Adrenal gland (tissue), 12 donors: ENCODE measurements around the gene TPO. TPM values are rescaled to one million over a fixed set of nuclear protein-coding genes. Genes with fewer than 3 reads are reported as not detected.
"Not testable (repeated sequence)": the region's sequence is repeated elsewhere in the genome, so short reads cannot be mapped to it uniquely, and the experiment has no call there.

Source experiments
- DNase-seq, 7 donors: peaks; one replicate each; pipeline ENCODE4 v3.0.0-alpha.2; 2019 to 2020
- H3K27ac ChIP-seq, 5 donors: fragments of 200-600 bp; sonication (generic) in 4 of 5; 1 replicate in 3 of 5; 2 replicates in 2 of 5; pipeline versions ENCODE4 v1.5.1 to v1.8.0; 2016 to 2020; ENCODE audit warnings: mild to moderate bottlenecking in 1 of 5
- H3K27me3 ChIP-seq: fragments of 200-600 bp; 2 replicates; pipeline ENCODE4 v1.8.0; 2021
- H3K36me3 ChIP-seq, 2 donors: fragments of 200-600 bp; replicated peaks in 1 of 2; 1 replicate in 1 of 2; 2 replicates in 1 of 2; pipeline versions ENCODE4 v1.5.1 to v1.8.0; 2018 to 2022
- H3K4me1 ChIP-seq, 2 donors: fragments of 200-600 bp; replicated peaks in 1 of 2; 1 replicate in 1 of 2; 2 replicates in 1 of 2; pipeline versions ENCODE4 v1.5.1 to v1.8.0; 2018 to 2021
- H3K4me3 ChIP-seq, 4 donors: fragments of 200-600 bp; sonication (generic) in 3 of 4; one replicate each; pipeline ENCODE4 v1.5.1; 2016 to 2018
- H3K9me3 ChIP-seq, 3 donors: fragments of 200-600 bp; sonication (generic) in 1 of 3; replicated peaks in 1 of 3; 1 replicate in 2 of 3; 2 replicates in 1 of 3; pipeline versions ENCODE4 v1.5.1 to v1.8.0; 2016 to 2021
- POLR2A ChIP-seq, 2 donors: fragments of 450-650 bp; IDR thresholded peaks; one replicate each; pipeline ENCODE4 v1.6.1; 2017; ENCODE audit warnings: antibody characterized with exemption in 2 of 2, mild to moderate bottlenecking in 2 of 2, moderate library complexity in 1 of 2
- WGBS, 4 donors: extraction: QIAGEN DNeasy Blood & Tissue Kit in 2 of 4; methylation state at CpG; one replicate each; pipeline versions ENCODE4 v1.1.5 to v1.1.7; 2013 to 2017; 5-methylcytosine and 5-hydroxymethylcytosine counted together
- intact Hi-C, 2 donors: fragments of 100-400 bp; cut with DNase I; formaldehyde crosslinking; loops; one replicate each; pipeline versions ENCODE4 v1.14.1 to v1.15.0; 2022 to 2023
- polyA plus RNA-seq, 3 donors: library from polyadenylated mRNA; stranded (reverse); fragments of 200-250 nt in 2 of 3; fragments of 350-450 nt in 1 of 3; fragmentation: Illumina TruSeq in 1 of 3; extraction: RNeasy Lipid Tissue Mini Kit (QIAGEN cat#74804) in 1 of 3; gene quantifications; one replicate each; pipeline ENCODE4 v1.2.3, GENCODE V29; 2013 to 2014
- total RNA-seq, 9 donors: library from RNA; depleted of rRNA in 4 of 9; stranded (reverse); fragments of >200 nt in 4 of 9; fragments of 120-200 nt in 1 of 9; fragmentation: NEBNext Ultra II Directional in 1 of 9; extraction: Animal tissue kit (Norgen Biotek cat#: 25700) in 1 of 9; gene quantifications; one replicate each; pipeline versions ENCODE4 v1.1.0 to v1.2.4, GENCODE V29; 2013 to 2023
- TF ChIP-seq, protein P1 (sequence below), 6 experiments: fragments of 450-650 bp in 4 of 6; fragments of 200-600 bp in 2 of 6; sonication (generic) in 1 of 6; IDR thresholded peaks; 1 replicate in 5 of 6; 2 replicates in 1 of 6; pipeline versions ENCODE4 v1.5.1 to v1.8.0; 2016 to 2021; ENCODE audit warnings: antibody characterized with exemption in 6 of 6, mild to moderate bottlenecking in 2 of 6, moderate library complexity in 1 of 6
- donor health status: healthy with polysubstance abuse.
- donor health status: Bipolar disorder and iron deficiency.
- donor health status: DM: yes; HTN: yes; CAD: no.
- donor health status: DM: no; HTN: no; CAD: no.
- donor health status: DM: no; HTN: no; CAD: no.
- donor health status: DM: yes; HTN: yes; CAD: no.

Gene TPO
- total and polyA plus RNA-seq, 12 donors: 0.08 to 16.0 (median 1.6) TPM; not detected in 8

DNA sequence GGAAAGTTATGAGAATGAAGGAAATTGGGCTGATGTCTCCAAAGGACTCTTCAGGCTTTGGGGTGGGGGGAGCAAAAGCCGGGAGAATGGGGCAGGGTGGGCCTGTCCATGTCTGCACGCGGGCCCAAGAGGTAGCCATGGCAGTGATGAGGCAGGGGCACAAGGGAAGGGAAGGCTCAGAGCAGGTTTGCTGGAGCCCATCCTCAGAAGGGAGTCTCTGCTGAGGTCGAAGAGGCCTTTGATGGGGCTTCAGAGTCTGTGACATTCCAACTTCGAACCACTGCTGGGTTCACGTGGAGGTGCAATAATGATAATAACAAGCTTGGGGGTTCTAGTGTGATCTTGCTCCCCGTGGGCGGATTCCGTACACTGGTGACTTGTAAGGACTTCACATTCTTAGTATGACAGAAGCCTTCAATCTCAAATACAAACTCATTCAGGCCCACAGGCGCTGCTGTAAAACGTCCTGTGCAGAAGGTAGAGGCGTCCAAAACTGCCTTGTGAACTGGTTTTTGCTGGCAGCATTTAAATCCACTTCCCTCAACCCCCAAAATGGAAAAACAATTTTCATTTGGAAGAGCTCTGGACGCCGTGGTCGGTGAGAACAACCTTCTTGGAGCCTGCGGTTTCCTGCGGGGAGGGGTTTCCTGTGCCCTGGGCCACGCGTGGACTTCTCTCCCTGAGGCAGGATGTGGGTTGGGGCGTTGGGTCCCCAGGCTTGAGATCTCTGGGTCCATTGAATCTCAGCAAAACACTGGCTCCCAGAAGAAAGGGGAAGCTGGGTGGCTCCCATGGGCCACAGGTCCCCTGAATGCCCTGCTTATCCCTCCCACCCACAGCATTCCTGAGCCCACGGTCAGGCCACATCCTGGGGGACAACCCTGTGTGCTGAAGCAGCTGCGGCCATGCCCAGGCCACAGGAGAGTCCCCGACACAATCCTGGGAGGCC is 151.0 kb downstream of the TPO start:
- peak in 1 of 7 donors; percentile 5 for DNase-seq
- H3K27me3 ChIP-seq: no peaks in the 10 kb centered on the region
- H3K4me3 ChIP-seq: no peak overlapping the region
- no peak for TF ChIP-seq POLR2A (IDR thresholded peaks at IDR 0.05)
- TF ChIP-seq, protein P1, sequence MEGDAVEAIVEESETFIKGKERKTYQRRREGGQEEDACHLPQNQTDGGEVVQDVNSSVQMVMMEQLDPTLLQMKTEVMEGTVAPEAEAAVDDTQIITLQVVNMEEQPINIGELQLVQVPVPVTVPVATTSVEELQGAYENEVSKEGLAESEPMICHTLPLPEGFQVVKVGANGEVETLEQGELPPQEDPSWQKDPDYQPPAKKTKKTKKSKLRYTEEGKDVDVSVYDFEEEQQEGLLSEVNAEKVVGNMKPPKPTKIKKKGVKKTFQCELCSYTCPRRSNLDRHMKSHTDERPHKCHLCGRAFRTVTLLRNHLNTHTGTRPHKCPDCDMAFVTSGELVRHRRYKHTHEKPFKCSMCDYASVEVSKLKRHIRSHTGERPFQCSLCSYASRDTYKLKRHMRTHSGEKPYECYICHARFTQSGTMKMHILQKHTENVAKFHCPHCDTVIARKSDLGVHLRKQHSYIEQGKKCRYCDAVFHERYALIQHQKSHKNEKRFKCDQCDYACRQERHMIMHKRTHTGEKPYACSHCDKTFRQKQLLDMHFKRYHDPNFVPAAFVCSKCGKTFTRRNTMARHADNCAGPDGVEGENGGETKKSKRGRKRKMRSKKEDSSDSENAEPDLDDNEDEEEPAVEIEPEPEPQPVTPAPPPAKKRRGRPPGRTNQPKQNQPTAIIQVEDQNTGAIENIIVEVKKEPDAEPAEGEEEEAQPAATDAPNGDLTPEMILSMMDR (IDR thresholded peaks at IDR 0.05): no peak
- 74 to 78% (median 76%) methylated on average over 17 to 23 of the region's 23 CpGs for WGBS, 4 donors
- H3K27ac ChIP-seq: no peak overlapping the region
- H3K9me3 ChIP-seq: no peaks in the 10 kb centered on the region
- H3K36me3 ChIP-seq: no peaks in the 10 kb centered on the region
- H3K4me1 ChIP-seq: no peaks in the 10 kb centered on the region
- intact Hi-C loops: no loop called here

DNA sequence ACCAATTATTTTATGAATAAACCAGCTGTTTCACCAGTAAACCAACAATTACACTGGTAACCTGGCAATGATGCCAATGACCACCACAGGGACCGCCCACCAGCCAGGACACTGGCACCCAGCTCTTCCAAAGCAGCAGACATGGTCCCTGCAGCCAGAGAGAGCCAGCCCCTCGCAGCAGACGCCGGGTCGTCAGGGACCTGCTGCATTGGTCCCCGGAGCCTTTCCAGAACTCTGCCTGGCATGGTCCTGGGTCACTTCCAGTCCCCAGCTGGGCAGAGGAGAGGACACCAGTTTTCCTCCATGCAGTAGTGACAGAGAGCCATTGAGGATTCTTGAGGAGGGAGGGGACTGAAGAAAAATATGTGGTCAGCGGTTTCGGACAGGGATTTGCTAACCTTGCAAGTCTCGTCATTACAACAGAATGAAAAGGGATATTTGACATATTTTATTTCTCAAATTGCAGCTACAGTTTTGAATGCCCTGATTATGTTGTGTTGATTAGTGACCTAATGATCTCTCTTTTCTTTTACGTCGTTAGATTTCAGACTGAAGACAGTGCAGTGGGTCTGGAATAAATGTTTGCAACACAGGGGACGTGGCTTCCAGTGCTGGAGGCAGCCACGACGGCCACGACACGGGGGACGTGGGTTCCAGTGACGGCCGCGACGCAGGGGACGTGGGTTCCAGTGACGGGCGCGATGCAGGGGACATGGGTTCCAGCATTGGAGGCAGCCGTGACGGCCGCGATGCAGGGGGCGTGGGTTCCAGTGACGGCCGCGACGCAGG is 154.5 kb downstream of the TPO start:
- DNase-seq: no peak
- intact Hi-C loops: no loop called here
- 92 to 95% (median 94%) methylated on average over 28 to 34 of the region's 34 CpGs for WGBS, 4 donors

DNA sequence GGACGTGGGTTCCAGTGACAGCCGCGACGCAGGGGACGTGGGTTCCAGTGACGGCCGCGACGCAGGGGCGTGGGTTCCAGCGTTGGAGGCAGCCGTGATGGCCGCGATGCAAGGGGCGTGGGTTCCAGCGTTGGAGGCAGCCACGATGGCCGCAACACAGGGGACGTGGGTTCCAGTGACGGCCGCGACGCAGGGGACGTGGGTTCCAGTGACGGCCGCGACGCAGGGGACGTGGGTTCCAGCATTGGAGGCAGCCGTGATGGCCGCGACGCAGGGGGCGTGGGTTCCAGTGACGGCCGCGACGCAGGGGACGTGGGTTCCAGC is 155.0 kb downstream of the TPO start:
- H3K9me3 ChIP-seq, H3K27me3 ChIP-seq, H3K4me3 ChIP-seq, H3K27ac ChIP-seq, intact Hi-C loops, H3K36me3 ChIP-seq, H3K4me1 ChIP-seq: not testable (repeated sequence)
- peak in 1 of 7 donors; percentile 15 for DNase-seq
- 91 to 97% (median 92%) methylated on average over 25 to 39 of the region's 39 CpGs for WGBS, 4 donors

More for the DNA sequence above, 154.5 kb downstream of the TPO start:
- Histone ChIP-seq H3K9me3 (no peaks in the 10 kb centered on the region), H3K36me3 (no peaks in the 10 kb centered on the region), H3K4me3 (no peak overlapping the region), H3K27ac (no peak overlapping the region), H3K27me3 (no peaks in the 10 kb centered on the region), H3K4me1 (no peaks in the 10 kb centered on the region)
- no peak for TF ChIP-seq POLR2A (IDR thresholded peaks at IDR 0.05)
- TF ChIP-seq, protein P1 (IDR thresholded peaks at IDR 0.05): no peak

DNA sequence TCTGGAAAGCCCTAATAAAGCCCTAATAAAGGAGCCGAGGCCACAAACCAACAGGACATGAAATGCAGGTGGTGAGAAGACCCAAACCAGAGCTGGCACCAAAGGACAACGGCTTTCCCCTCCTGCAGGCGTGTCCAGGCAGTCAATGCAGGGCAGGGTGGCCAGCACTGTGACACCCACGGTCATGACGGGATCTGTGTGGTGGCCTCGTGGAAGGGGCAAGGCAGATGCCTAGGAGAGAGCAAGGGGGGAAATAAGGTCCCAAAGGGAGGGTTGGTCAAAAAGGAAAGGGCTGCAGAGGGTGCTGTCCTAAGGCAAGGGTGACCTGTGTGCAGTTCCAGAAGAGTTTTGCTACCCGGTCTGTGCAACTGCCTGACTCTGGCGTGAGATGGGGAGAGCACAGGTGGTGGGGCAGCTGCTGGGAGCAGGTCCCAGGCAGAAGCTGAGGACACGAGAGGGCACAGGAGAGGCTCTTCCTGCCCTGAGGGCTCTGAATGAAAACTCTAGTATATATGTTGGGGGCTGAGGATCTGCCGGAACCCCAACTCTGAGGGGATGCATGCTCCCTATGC is 156.7 kb downstream of the TPO start:
- no peak for DNase-seq
- intact Hi-C loops: no loop called here
- Histone ChIP-seq H3K9me3 (no peaks in the 10 kb centered on the region), H3K36me3 (no peaks in the 10 kb centered on the region), H3K27ac (no peak overlapping the region), H3K4me1 (no peaks in the 10 kb centered on the region), H3K27me3 (no peaks in the 10 kb centered on the region), H3K4me3 (no peak overlapping the region)
- WGBS, 4 donors: 75 to 83% (median 80%) methylated on average over 10 of the region's 10 CpGs
- TF ChIP-seq, protein P1 (IDR thresholded peaks at IDR 0.05): no peak
- no peak for TF ChIP-seq POLR2A (IDR thresholded peaks at IDR 0.05)
